K562 (cell line): ENCODE data around the gene RABGAP1L. TPM values are rescaled to one million over a fixed set of nuclear protein-coding genes. Genes with fewer than 3 reads are reported as not detected.

Experiments used
- FOXP1 ChIP-seq: sonication (generic); formaldehyde crosslinking; IDR thresholded peaks from 2 replicates; pipeline ENCODE4 v1.8.0; 2022; ENCODE audit warnings: mild to moderate bottlenecking, missing genetic modification reagents
- L3MBTL2 ChIP-seq: fragments of 450-650 bp; IDR thresholded peaks from 2 replicates; pipeline ENCODE4 v1.6.1; 2016; ENCODE audit warnings: mild to moderate bottlenecking, moderate library complexity
- MIER1 ChIP-seq: fragments of 450-650 bp; IDR thresholded peaks from 2 replicates; pipeline ENCODE4 v1.6.1; 2016; ENCODE audit warnings: antibody characterized with exemption, mild to moderate bottlenecking, low read depth
- POLR2H ChIP-seq: IDR thresholded peaks from 2 replicates; pipeline ENCODE4 v1.6.1; 2016; ENCODE audit warnings: missing genetic modification characterization, low read depth, mild to moderate bottlenecking, control low read depth, missing compliant biosample characterization, moderate library complexity
- SMARCC2 ChIP-seq: fragments of 450-650 bp; IDR thresholded peaks from 2 replicates; pipeline ENCODE4 v1.6.1; 2017; ENCODE audit warnings: antibody characterized with exemption, moderate library complexity, mild to moderate bottlenecking, low read depth
- SREBF2 ChIP-seq: sonication (generic); formaldehyde crosslinking; IDR thresholded peaks from 2 replicates; pipeline ENCODE4 v1.4.0; 2020; ENCODE audit warnings: mild to moderate bottlenecking, missing genetic modification reagents
- TBL1XR1 ChIP-seq, 2 experiments: IDR thresholded peaks; 2 replicates each; pipeline ENCODE4 v1.6.1; 2012; ENCODE audit warnings: improper control_type of control experiment in 2 of 2, low read length in 2 of 2, mild to moderate bottlenecking in 1 of 2
- TCF3 ChIP-seq: sonication (generic); formaldehyde crosslinking; IDR thresholded peaks from 2 replicates; pipeline ENCODE4 v1.4.0; 2020; ENCODE audit warnings: mild to moderate bottlenecking, missing genetic modification reagents
- TRIM24 ChIP-seq, 2 experiments: fragments of 450-650 bp; IDR thresholded peaks; 2 replicates each; pipeline ENCODE4 v1.6.1; 2016
- ZNF253 ChIP-seq: fragments of 250-450 bp; sonication (Bioruptor Pico); conservative IDR thresholded peaks from 2 replicates; pipeline ENCODE4 v1.6.1; 2021; ENCODE audit warnings: mild to moderate bottlenecking
- ZNF384 ChIP-seq: IDR thresholded peaks from 2 replicates; pipeline ENCODE4 v1.6.1; 2012; ENCODE audit warnings: low read depth, low read length, improper control_type of control experiment
- ZNF589 ChIP-seq: fragments of 200-800 bp; sonication (Bioruptor generic); IDR thresholded peaks from 2 replicates; pipeline ENCODE4 v1.6.1; 2016; ENCODE audit warnings: low read depth, missing genetic modification characterization, missing compliant biosample characterization
- ZNF644 ChIP-seq: fragments of 200-800 bp; sonication (Bioruptor generic); IDR thresholded peaks from 2 replicates; pipeline ENCODE4 v1.6.1; 2016; ENCODE audit warnings: low read depth, missing genetic modification characterization, missing compliant biosample characterization
- ZNF717 ChIP-seq: fragments of 250-450 bp; sonication (Bioruptor Pico); IDR thresholded peaks from 2 replicates; pipeline ENCODE4 v1.5.0; 2021
- ZZZ3 ChIP-seq: fragments of 450-650 bp; IDR thresholded peaks from 2 replicates; pipeline ENCODE4 v1.6.1; 2016; ENCODE audit warnings: antibody characterized with exemption, mild to moderate bottlenecking, moderate library complexity
- polyA plus RNA-seq, 8 experiments: library from polyadenylated mRNA; depleted of rRNA in 4 of 8; stranded (reverse) in 5 of 8; unstranded in 3 of 8; fragments of >200 nt; fragmentation: Nextera tagmentation in 2 of 8; fragmentation: Illumina TruSeq in 1 of 8; extraction: Ambion mirVana in 2 of 8; extraction: Trizol in 1 of 8; gene quantifications; 2 replicates each; pipeline versions ENCODE4 v1.2.1 to v1.2.3, GENCODE V29; 2011 to 2014; ENCODE audit warnings: inconsistent platforms in 1 of 8, missing spikeins in 1 of 8
- total RNA-seq, 7 experiments: library from RNA; depleted of rRNA in 6 of 7; stranded (reverse); fragments of >200 nt in 6 of 7; fragmentation: Illumina TruSeq in 2 of 7; extraction: Trizol in 2 of 7; gene quantifications; 2 replicates each; pipeline versions ENCODE4 v1.2.1 to v1.2.3, GENCODE V29; 2011 to 2021; ENCODE audit warnings: low replicate concordance in 1 of 7
- TF ChIP-seq, protein P1 (sequence below): fragments of 450-650 bp; IDR thresholded peaks from 2 replicates; pipeline ENCODE4 v1.6.1; 2017; ENCODE audit warnings: antibody characterized with exemption, mild to moderate bottlenecking
- TF ChIP-seq, protein P2 (sequence below): sonication (generic); formaldehyde crosslinking; IDR thresholded peaks from 2 replicates; pipeline ENCODE4 v1.8.1; 2023; ENCODE audit warnings: mild to moderate bottlenecking, missing genetic modification reagents
- TF ChIP-seq, protein P3 (sequence below): fragments of 450-650 bp; IDR thresholded peaks from 2 replicates; pipeline ENCODE4 v1.6.1; 2017; ENCODE audit warnings: antibody characterized with exemption
- TF ChIP-seq, protein P4 (sequence below): sonication (generic); formaldehyde crosslinking; IDR thresholded peaks from 2 replicates; pipeline ENCODE4 v1.8.0; 2023; ENCODE audit warnings: mild to moderate bottlenecking, missing genetic modification reagents

RABGAP1L gene
- total and polyA plus RNA-seq, 9 of the 15 experiments (the other 6 are each of a cell fraction or from before 2014, with no cell fraction given) = 16.5 to 44.9 (median 26.7) TPM

- TF ChIP-seq, protein P1, sequence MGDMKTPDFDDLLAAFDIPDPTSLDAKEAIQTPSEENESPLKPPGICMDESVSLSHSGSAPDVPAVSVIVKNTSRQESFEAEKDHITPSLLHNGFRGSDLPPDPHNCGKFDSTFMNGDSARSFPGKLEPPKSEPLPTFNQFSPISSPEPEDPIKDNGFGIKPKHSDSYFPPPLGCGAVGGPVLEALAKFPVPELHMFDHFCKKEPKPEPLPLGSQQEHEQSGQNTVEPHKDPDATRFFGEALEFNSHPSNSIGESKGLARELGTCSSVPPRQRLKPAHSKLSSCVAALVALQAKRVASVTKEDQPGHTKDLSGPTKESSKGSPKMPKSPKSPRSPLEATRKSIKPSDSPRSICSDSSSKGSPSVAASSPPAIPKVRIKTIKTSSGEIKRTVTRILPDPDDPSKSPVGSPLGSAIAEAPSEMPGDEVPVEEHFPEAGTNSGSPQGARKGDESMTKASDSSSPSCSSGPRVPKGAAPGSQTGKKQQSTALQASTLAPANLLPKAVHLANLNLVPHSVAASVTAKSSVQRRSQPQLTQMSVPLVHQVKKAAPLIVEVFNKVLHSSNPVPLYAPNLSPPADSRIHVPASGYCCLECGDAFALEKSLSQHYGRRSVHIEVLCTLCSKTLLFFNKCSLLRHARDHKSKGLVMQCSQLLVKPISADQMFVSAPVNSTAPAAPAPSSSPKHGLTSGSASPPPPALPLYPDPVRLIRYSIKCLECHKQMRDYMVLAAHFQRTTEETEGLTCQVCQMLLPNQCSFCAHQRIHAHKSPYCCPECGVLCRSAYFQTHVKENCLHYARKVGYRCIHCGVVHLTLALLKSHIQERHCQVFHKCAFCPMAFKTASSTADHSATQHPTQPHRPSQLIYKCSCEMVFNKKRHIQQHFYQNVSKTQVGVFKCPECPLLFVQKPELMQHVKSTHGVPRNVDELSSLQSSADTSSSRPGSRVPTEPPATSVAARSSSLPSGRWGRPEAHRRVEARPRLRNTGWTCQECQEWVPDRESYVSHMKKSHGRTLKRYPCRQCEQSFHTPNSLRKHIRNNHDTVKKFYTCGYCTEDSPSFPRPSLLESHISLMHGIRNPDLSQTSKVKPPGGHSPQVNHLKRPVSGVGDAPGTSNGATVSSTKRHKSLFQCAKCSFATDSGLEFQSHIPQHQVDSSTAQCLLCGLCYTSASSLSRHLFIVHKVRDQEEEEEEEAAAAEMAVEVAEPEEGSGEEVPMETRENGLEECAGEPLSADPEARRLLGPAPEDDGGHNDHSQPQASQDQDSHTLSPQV = peak; percentile 93
- no peak for TF ChIP-seq FOXP1 (CRISPR knock-in tag)
- TF ChIP-seq, protein P2, sequence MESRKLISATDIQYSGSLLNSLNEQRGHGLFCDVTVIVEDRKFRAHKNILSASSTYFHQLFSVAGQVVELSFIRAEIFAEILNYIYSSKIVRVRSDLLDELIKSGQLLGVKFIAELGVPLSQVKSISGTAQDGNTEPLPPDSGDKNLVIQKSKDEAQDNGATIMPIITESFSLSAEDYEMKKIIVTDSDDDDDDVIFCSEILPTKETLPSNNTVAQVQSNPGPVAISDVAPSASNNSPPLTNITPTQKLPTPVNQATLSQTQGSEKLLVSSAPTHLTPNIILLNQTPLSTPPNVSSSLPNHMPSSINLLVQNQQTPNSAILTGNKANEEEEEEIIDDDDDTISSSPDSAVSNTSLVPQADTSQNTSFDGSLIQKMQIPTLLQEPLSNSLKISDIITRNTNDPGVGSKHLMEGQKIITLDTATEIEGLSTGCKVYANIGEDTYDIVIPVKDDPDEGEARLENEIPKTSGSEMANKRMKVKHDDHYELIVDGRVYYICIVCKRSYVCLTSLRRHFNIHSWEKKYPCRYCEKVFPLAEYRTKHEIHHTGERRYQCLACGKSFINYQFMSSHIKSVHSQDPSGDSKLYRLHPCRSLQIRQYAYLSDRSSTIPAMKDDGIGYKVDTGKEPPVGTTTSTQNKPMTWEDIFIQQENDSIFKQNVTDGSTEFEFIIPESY (CRISPR knock-in tag) = no peak
- no peak for TF ChIP-seq ZNF384
- peak; percentile 40 to 52; a peak in 2 of 4 replicates for TF ChIP-seq TRIM24 (IDR thresholded peaks at IDR 0.05)
- TF ChIP-seq, protein P3, sequence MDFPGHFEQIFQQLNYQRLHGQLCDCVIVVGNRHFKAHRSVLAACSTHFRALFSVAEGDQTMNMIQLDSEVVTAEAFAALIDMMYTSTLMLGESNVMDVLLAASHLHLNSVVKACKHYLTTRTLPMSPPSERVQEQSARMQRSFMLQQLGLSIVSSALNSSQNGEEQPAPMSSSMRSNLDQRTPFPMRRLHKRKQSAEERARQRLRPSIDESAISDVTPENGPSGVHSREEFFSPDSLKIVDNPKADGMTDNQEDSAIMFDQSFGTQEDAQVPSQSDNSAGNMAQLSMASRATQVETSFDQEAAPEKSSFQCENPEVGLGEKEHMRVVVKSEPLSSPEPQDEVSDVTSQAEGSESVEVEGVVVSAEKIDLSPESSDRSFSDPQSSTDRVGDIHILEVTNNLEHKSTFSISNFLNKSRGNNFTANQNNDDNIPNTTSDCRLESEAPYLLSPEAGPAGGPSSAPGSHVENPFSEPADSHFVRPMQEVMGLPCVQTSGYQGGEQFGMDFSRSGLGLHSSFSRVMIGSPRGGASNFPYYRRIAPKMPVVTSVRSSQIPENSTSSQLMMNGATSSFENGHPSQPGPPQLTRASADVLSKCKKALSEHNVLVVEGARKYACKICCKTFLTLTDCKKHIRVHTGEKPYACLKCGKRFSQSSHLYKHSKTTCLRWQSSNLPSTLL = no peak
- no peak for TF ChIP-seq ZNF253
- no peak for TF ChIP-seq MIER1
- no peak for TF ChIP-seq TBL1XR1 (IDR thresholded peaks at IDR 0.05; ENCODE audit: low read length in 2 of 2)
- peak; percentile 83 for TF ChIP-seq POLR2H (tag)
- peak; percentile 99 for TF ChIP-seq L3MBTL2
- TF ChIP-seq SREBF2 (CRISPR knock-in tag) = no peak
- TF ChIP-seq TCF3 (CRISPR knock-in tag) = no peak
- TF ChIP-seq ZZZ3 = peak; percentile 57; the same call in 1 of the 2 replicates
- TF ChIP-seq, protein P4, sequence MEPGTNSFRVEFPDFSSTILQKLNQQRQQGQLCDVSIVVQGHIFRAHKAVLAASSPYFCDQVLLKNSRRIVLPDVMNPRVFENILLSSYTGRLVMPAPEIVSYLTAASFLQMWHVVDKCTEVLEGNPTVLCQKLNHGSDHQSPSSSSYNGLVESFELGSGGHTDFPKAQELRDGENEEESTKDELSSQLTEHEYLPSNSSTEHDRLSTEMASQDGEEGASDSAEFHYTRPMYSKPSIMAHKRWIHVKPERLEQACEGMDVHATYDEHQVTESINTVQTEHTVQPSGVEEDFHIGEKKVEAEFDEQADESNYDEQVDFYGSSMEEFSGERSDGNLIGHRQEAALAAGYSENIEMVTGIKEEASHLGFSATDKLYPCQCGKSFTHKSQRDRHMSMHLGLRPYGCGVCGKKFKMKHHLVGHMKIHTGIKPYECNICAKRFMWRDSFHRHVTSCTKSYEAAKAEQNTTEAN (CRISPR knock-in tag) = no peak
- no peak for TF ChIP-seq ZNF717 (CRISPR knock-in tag)
- no peak; the same call in 1 of the 2 replicates for TF ChIP-seq ZNF644
- TF ChIP-seq ZNF589 = peak; percentile 78
- TF ChIP-seq SMARCC2 = peak; percentile 71
Measured at GRCh38 chr1:174204697-174205308, 45.5 kb downstream of the RABGAP1L start (continued).
